ENCODE data around the gene MIOS.

The MIOS gene

GRCh38 chr7:7568553-7568952 lies 1.9 kb downstream of the MIOS start:
- Mint-ChIP-seq H3K27me3 (ENCODE audit: low read depth) (no peaks in the 10 kb centered on the region), H3K4me3 (peak overlapping the region; percentile 80 to 88 (median 87)), H3K9me3 (peaks cover 8% of the 10 kb centered on the region), H3K27ac (peak overlapping the region; percentile 66 to 83 (median 82)), H3K4me1 (peaks cover 25% of the 10 kb centered on the region), H3K36me3 (ENCODE audit: low read depth) (peaks cover 42% of the 10 kb centered on the region)
- no peak for TF ChIP-seq CTCF (IDR thresholded peaks at IDR 0.05; ENCODE audit: unreplicated experiment in 3 of 3)

GRCh38 chr7:7569081-7569527 lies 2.4 kb downstream of the MIOS start:
- Mint-ChIP-seq H3K27ac (peak overlapping the region in 1 of 3 experiments; percentile 53), H3K27me3 (ENCODE audit: low read depth) (no peaks in the 10 kb centered on the region), H3K9me3 (peaks cover 8% of the 10 kb centered on the region), H3K36me3 (ENCODE audit: low read depth) (peaks cover 48% of the 10 kb centered on the region), H3K4me3 (peak overlapping the region; percentile 80 to 88 (median 87)), H3K4me1 (peaks cover 25% of the 10 kb centered on the region)
- TF ChIP-seq CTCF (IDR thresholded peaks at IDR 0.05; ENCODE audit: unreplicated experiment in 3 of 3), result no peak

GRCh38 chr7:7569615-7570014 lies 2.9 kb downstream of the MIOS start:
- H3K27ac Mint-ChIP-seq, result no peak overlapping the region
- peaks cover 52% of the 10 kb centered on the region for H3K36me3 Mint-ChIP-seq (ENCODE audit: low read depth)
- H3K9me3 Mint-ChIP-seq, result peaks cover 8% of the 10 kb centered on the region
- peaks cover 25% of the 10 kb centered on the region for H3K4me1 Mint-ChIP-seq
- no peak overlapping the region for H3K4me3 Mint-ChIP-seq
- no peaks in the 10 kb centered on the region for H3K27me3 Mint-ChIP-seq (ENCODE audit: low read depth)
- no peak for TF ChIP-seq CTCF (IDR thresholded peaks at IDR 0.05; ENCODE audit: unreplicated experiment in 3 of 3)

GRCh38 chr7:7570584-7570983 lies 3.9 kb downstream of the MIOS start:
- H3K4me3 Mint-ChIP-seq, result peak overlapping the region in 1 of 3 experiments; percentile 37
- no peaks in the 10 kb centered on the region for H3K27me3 Mint-ChIP-seq (ENCODE audit: low read depth)
- no peak for TF ChIP-seq CTCF (IDR thresholded peaks at IDR 0.05; ENCODE audit: unreplicated experiment in 3 of 3)
- H3K9me3 Mint-ChIP-seq, result peaks cover 8% of the 10 kb centered on the region
- peaks cover 58% of the 10 kb centered on the region for H3K36me3 Mint-ChIP-seq (ENCODE audit: low read depth)
- no peak overlapping the region for H3K27ac Mint-ChIP-seq
- peaks cover 25% of the 10 kb centered on the region for H3K4me1 Mint-ChIP-seq

GRCh38 chr7:7573701-7574100 lies 7.0 kb downstream of the MIOS start:
- no peak overlapping the region for H3K4me3 Mint-ChIP-seq
- H3K27me3 Mint-ChIP-seq (ENCODE audit: low read depth), result no peaks in the 10 kb centered on the region
- TF ChIP-seq CTCF (IDR thresholded peaks at IDR 0.05; ENCODE audit: unreplicated experiment in 3 of 3), result no peak
- H3K9me3 Mint-ChIP-seq, result peaks cover 8% of the 10 kb centered on the region
- peaks cover 53% of the 10 kb centered on the region for H3K36me3 Mint-ChIP-seq (ENCODE audit: low read depth)
- H3K4me1 Mint-ChIP-seq, result peaks cover 10% of the 10 kb centered on the region
- no peak overlapping the region for H3K27ac Mint-ChIP-seq

- peaks cover 36% of the 10 kb centered on the region for H3K36me3 Mint-ChIP-seq (ENCODE audit: low read depth)
- H3K9me3 Mint-ChIP-seq, result no peaks in the 10 kb centered on the region
- TF ChIP-seq CTCF (IDR thresholded peaks at IDR 0.05; ENCODE audit: unreplicated experiment in 3 of 3), result no peak
- H3K4me3 Mint-ChIP-seq, result no peak overlapping the region
- H3K27me3 Mint-ChIP-seq (ENCODE audit: low read depth), result no peaks in the 10 kb centered on the region
- H3K27ac Mint-ChIP-seq, result no peak overlapping the region
- no peaks in the 10 kb centered on the region for H3K4me1 Mint-ChIP-seq
Measured at GRCh38 chr7:7576344-7576743, 9.7 kb downstream of the MIOS start.

All from nephron (organoid).